HG03060 (cell line): ENCODE measurements around the gene RNF224.
"Not testable (repeated sequence)": the region's sequence is repeated elsewhere in the genome, so short reads cannot be mapped to it uniquely, and the experiment has no call there.

Source experiments
- ATAC-seq: cut with Tn5 transposase; IDR thresholded peaks from one replicate; pipeline ENCODE4 v1.9.1; 2021; ENCODE audit warnings: low read depth, moderate number of reproducible peaks; ENCODE audit not compliant: unreplicated experiment

Gene RNF224

GRCh38 chr9:137236936-137237421, 9.7 kb downstream of the RNF224 start:
- ATAC-seq, result no peak

- ATAC-seq, result no peak
Measured at GRCh38 chr9:137237759-137238726, 10.7 kb downstream of the RNF224 start.

- not testable (repeated sequence) for ATAC-seq
Measured at GRCh38 chr9:137239541-137240200, 12.4 kb downstream of the RNF224 start.

GRCh38 chr9:137240318-137240840, 13.1 kb downstream of the RNF224 start:
- peak; percentile 1 for ATAC-seq

GRCh38 chr9:137240841-137241489, 13.7 kb downstream of the RNF224 start, which contains the start of gene TUBB4B:
TSS of gene TUBB4B (plus strand) at chr9:137241287. CDS start at chr9:137241361, 74 bp downstream.
- ATAC-seq, result peak; percentile 84

- ATAC-seq, result no peak
Measured at GRCh38 chr9:137241490-137242268, 14.4 kb downstream of the RNF224 start.

GRCh38 chr9:137242269-137243203, 15.2 kb downstream of the RNF224 start:
- no peak for ATAC-seq

- not testable (repeated sequence) for ATAC-seq
Measured at GRCh38 chr9:137243266-137243625, 15.9 kb downstream of the RNF224 start.

GRCh38 chr9:137243626-137244485, 16.6 kb downstream of the RNF224 start:
- no peak for ATAC-seq

- ATAC-seq, result no peak
Measured at GRCh38 chr9:137244486-137245449, 17.5 kb downstream of the RNF224 start.

- ATAC-seq, result no peak
Measured at GRCh38 chr9:137245450-137246421, 18.4 kb downstream of the RNF224 start.

- no peak for ATAC-seq
Measured at GRCh38 chr9:137247135-137247915, 20.0 kb downstream of the RNF224 start.

- ATAC-seq, result no peak
Measured at GRCh38 chr9:137247916-137248175, 20.5 kb downstream of the RNF224 start.

GRCh38 chr9:137250329-137251193, 23.3 kb downstream of the RNF224 start:
- no peak for ATAC-seq
